Ectodermal cell (in vitro differentiated cells): ENCODE data around the gene MUC20.
"Not testable (repeated sequence)": the region's sequence is repeated elsewhere in the genome, so short reads cannot be mapped to it uniquely, and the experiment has no call there.

Source experiments
- H3K27ac ChIP-seq: 2 replicates; pipeline ENCODE4 v1.7.0; 2013; ENCODE audit warnings: mild to moderate bottlenecking, low read depth, low read length; ENCODE audit not compliant: insufficient read depth, poor library complexity, severe bottlenecking
- H3K27me3 ChIP-seq: 2 replicates; pipeline ENCODE4 v1.7.0; 2013; ENCODE audit warnings: mild to moderate bottlenecking, low read length; ENCODE audit not compliant: insufficient read depth, control insufficient read depth, poor library complexity, severe bottlenecking
- H3K36me3 ChIP-seq: one replicate; pipeline ENCODE4 v1.7.0; 2013; ENCODE audit warnings: low read length; ENCODE audit not compliant: control insufficient read depth, insufficient read depth
- H3K4me1 ChIP-seq: one replicate; pipeline ENCODE4 v1.7.0; 2013; ENCODE audit warnings: low read length; ENCODE audit not compliant: control insufficient read depth, insufficient read depth
- H3K4me3 ChIP-seq: 2 replicates; pipeline ENCODE4 v1.7.0; 2013; ENCODE audit warnings: low read depth, low read length, control low read depth; ENCODE audit not compliant: insufficient read depth
- H3K9me3 ChIP-seq: 2 replicates; pipeline ENCODE4 v1.7.0; 2013; ENCODE audit warnings: mild to moderate bottlenecking, low read length, moderate library complexity; ENCODE audit not compliant: control insufficient read depth
- WGBS, 2 experiments: methylation state at CpG; one replicate each; pipeline ENCODE4 v1.1.7; 2013; ENCODE audit warnings: missing lambda C conversion rate in 2 of 2; 5-methylcytosine and 5-hydroxymethylcytosine counted together

MUC20 gene

DNA sequence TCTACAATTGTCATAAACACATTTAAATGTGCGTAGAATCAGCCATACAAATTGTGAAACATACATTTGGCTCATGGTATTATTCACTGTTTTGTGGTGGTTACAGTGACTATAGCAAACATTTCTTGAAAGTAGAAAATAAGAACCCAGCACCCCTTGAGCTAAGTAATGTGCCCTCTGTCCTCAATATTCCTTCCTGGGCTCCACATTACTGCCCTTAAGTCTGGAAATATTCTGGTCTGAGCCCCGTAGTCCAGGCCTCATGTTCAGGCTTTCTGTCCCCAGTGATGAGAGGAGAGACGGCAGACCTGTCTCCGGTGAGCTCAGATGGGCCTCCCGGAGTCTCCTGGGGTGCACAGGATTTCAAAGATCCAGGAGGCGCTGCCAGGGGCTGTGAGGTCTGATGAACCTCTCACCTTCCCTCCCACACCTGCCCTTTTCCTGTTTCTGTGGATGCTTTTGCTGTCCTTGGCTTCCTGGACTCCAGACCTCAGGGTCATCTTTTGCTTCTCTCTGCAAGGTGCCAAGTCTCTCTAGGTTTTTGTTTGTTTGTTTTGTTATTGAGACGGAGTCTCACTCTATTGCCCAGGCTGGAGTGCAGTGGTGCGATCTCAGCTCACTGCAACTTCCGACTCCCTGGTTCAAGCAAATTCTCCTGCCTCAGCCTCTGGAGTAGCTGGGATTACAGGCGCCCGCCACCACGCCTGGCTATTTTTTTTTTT lies 8.8 kb upstream of the MUC20 start:
- no peaks in the 10 kb centered on the region for H3K4me1 ChIP-seq
- H3K9me3 ChIP-seq: no peaks in the 10 kb centered on the region
- 82 to 86% methylated on average over 12 of the region's 12 CpGs for WGBS, 2 experiments
- no peaks in the 10 kb centered on the region for H3K36me3 ChIP-seq
- no peak overlapping the region for H3K27ac ChIP-seq
- H3K4me3 ChIP-seq: no peak overlapping the region
- H3K27me3 ChIP-seq: no peaks in the 10 kb centered on the region

DNA sequence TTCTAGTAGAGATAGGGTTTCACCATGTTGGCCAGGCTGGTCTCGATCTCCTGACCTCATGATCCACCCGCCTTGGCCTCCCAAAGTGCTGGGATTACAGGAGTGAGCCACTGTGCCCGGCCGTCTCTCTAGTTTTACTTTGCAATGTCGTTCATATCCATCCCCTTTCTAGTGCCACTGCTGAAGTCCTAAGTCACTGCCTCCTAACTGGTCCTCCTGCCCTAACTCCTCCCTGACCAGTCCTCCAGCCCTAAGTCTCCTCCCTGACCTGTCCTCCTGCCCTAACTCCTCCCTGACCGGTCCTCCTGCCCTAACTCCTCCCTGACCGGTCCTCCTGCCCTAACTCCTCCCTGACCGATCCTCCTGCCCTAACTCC lies 8.3 kb upstream of the MUC20 start:
- not testable (repeated sequence) for H3K4me3 ChIP-seq, H3K9me3 ChIP-seq, H3K36me3 ChIP-seq, H3K27ac ChIP-seq, H3K27me3 ChIP-seq, H3K4me1 ChIP-seq
- WGBS, 2 experiments: 68 to 71% methylated on average over 8 of the region's 8 CpGs

DNA sequence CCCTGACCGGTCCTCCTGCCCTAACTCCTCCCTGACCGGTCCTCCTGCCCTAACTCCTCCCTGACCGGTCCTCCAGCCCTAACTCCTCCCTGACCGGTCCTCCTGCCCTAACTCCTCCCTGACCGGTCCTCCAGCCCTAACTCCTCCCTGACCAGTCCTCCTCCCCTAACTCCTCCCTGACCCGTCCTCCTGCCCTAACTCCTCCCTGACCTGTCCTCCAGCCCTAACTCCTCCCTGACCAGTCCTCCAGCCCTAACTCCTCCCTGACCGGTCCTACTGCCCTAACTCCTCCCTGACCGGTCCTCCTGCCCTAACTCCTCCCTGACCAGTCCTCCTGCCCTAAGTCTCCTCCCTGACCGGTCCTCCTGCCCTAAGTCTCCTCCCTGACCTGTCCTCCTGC lies 7.6 kb upstream of the MUC20 start:
- H3K4me1 ChIP-seq, H3K27me3 ChIP-seq, H3K4me3 ChIP-seq, H3K36me3 ChIP-seq, H3K27ac ChIP-seq, H3K9me3 ChIP-seq: not testable (repeated sequence)
- WGBS, 2 experiments: 36 to 37% methylated on average over 6 to 8 of the region's 9 CpGs

DNA sequence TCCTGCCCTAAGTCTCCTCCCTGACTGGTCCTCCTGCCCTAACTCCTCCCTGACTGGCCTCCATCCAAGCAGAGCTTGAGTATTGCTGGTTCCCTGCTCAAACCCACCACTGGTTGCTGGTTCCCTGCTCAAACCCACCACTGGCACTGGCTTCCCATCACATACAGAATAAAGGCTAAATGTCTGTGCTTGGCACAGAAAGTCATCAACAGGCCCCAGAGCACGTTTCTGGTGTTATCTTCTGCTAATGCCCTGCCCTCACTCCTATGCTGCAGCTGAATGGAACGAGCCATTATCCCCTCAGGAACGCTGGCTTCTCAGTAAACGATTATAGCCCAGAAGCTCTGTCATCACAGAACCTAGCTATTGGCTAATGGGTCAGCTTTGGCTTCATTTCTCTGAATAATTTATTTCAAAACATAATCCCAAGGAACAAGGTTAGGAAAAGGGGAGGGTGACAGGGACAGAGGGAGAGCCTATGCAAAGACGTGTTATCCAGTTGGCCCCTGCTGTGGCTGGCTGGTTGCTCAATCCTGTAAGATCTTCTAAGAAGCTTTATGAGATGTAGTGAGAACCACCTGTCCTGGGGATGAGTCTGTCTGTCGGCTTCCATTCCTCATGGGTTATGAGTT lies 6.3 kb upstream of the MUC20 start:
- WGBS, 2 experiments: 85 to 87% methylated on average over 6 of the region's 6 CpGs
- Histone ChIP-seq H3K36me3 (no peaks in the 10 kb centered on the region), H3K27me3 (no peaks in the 10 kb centered on the region), H3K27ac (no peak overlapping the region), H3K4me3 (no peak overlapping the region), H3K9me3 (no peaks in the 10 kb centered on the region), H3K4me1 (peaks cover 11% of the 10 kb centered on the region)

DNA sequence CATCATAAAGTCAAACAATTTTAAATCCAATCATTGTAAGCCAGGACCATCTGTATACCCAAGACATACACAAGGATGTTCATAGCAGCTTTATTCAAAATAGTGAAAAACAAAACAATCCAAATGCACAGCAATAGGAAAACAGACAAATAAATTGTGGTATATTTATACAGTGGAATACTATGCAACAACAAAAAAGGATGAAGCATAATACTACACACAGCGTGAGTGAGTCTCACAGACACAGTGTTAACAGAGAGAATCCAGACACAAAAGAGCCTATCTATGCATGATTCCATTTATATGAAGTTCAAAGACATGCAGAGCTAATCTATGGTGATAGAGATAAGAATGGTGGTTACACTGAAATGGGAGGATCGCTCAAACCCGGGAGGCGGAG lies 5.6 kb upstream of the MUC20 start:
- Histone ChIP-seq H3K36me3 (no peaks in the 10 kb centered on the region), H3K4me3 (no peak overlapping the region), H3K4me1 (peaks cover 11% of the 10 kb centered on the region), H3K9me3 (no peaks in the 10 kb centered on the region), H3K27me3 (no peaks in the 10 kb centered on the region), H3K27ac (no peak overlapping the region)
- WGBS, 2 experiments: 70 to 71% methylated on average over 4 of the region's 4 CpGs

DNA sequence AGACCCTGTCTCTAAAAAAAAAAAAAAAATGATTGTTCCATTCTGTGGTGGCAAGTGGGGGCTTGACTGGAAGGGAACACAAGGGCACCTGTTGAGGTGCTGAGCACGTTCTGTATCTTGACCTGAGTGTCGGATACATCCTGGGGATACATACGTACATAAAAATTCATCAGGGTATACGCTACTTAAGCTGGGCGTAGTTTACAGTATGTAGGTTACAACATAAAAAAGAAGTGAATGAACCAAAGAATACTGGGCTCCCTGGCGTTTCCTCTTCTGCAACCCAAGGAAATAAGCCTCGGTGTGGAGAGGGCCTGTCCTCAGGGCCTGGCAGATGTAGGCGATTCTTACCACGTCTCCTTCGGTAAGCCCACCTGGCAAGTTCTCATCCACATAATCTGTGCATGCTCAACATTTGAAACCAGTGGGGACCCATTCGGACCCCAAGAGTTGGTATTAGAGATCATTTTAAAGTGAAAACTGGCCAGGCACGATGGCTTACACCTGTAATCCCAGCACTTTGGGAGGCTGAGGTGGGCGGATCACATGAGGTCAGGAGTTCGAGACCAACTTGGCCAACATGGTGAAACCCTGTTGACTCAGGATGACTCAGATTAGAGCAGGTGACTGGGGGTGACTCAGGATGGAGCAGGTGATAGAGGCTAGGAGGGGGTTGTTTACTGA lies 5.1 kb upstream of the MUC20 start:
- Histone ChIP-seq H3K4me1 (peaks cover 11% of the 10 kb centered on the region), H3K9me3 (no peaks in the 10 kb centered on the region), H3K4me3 (no peak overlapping the region), H3K27me3 (no peaks in the 10 kb centered on the region), H3K27ac (no peak overlapping the region), H3K36me3 (no peaks in the 10 kb centered on the region)
- WGBS, 2 experiments: 86 to 87% methylated on average over 14 of the region's 14 CpGs

DNA sequence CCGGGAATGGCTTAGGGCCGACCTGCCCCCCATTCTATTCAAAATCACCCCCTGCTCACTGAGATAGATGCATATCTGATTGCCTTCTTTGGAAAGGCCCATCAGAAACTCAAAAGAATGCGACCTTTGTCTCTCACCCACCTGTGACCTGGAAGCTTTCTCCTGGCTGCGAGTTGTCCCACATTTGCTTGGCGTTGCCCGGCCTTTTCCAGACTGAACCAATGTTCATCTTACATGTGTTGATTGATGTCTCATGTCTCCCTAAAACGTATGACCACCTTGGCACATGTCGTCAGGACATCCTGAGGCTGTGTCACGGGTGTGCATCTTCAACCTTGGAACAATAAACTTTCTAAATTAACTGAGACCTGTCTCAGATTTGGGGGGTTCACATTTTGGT lies 3.4 kb upstream of the MUC20 start:
- WGBS, 2 experiments: 83 to 84% methylated on average over 9 of the region's 9 CpGs
- H3K36me3 ChIP-seq: no peaks in the 10 kb centered on the region
- H3K9me3 ChIP-seq: no peaks in the 10 kb centered on the region
- H3K4me1 ChIP-seq: peaks cover 11% of the 10 kb centered on the region
- no peak overlapping the region for H3K4me3 ChIP-seq
- no peaks in the 10 kb centered on the region for H3K27me3 ChIP-seq
- no peak overlapping the region for H3K27ac ChIP-seq

DNA sequence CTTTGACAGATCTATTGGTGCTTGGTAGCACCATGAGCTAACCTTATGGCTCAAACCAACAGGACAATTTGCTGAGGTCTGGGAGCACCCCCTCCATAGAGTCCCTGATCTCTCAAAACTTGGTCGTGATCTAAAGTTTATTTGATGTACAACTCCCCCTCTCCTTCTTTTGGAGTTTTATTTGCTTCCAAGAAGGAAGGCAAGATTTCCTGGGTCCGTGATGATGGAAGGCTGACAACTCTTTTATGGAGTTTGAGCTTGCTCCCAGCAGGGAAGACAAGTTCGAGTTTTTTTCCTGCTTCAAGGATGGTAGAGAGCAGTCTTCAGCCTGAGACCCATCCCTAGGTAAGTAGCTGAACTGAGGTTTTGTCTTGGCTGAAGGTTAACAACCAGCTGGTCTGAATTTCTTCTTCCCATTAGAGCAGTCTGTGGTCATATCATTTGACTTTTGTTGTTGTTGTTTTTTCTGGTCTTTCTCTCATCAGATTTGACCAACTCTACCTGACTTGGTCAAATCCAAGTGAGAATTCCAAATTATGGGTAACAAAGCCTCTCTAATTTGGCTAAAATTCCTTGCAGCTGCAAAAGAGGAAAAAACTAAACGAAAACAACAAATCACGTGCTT lies 2.8 kb upstream of the MUC20 start:
- Histone ChIP-seq H3K36me3 (no peaks in the 10 kb centered on the region), H3K4me1 (peaks cover 11% of the 10 kb centered on the region), H3K27ac (no peak overlapping the region), H3K4me3 (no peak overlapping the region), H3K27me3 (no peaks in the 10 kb centered on the region), H3K9me3 (no peaks in the 10 kb centered on the region)
- 66 to 76% methylated on average over 5 of the region's 5 CpGs for WGBS, 2 experiments

DNA sequence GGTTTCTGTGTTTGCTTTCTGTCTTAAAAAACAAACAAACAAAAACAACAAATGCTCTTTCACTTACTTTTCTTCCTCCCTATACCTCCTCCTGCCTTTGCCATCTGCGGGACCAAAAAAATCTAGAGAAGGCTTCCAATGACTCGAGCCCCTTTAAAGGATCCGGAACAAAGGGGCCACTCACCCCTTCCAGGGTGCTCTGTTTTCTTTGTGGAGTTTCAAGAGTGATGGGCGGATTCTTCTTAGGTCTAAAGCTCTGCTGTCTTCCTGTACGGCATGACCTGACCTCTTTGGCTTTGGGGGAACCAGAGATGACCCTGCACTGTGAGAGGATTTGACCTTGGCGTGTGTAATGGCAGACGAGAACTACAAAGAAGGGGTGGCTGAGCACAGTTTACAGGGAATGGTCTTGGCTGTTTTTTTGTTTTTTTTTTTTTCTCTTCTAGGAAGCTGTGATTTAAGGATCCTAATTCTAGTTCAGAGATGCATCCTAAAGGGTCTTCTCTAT lies 2.2 kb upstream of the MUC20 start:
- Histone ChIP-seq H3K9me3 (no peaks in the 10 kb centered on the region), H3K27ac (no peak overlapping the region), H3K36me3 (no peaks in the 10 kb centered on the region), H3K4me1 (peaks cover 11% of the 10 kb centered on the region), H3K4me3 (no peak overlapping the region), H3K27me3 (no peaks in the 10 kb centered on the region)
- WGBS, 2 experiments: 45 to 53% methylated on average over 7 of the region's 7 CpGs
